HG02885 (cell line): ENCODE data around the gene NFILZ.

Experiments used
- ATAC-seq: cut with Tn5 transposase; IDR thresholded peaks from one replicate; pipeline ENCODE4 v1.9.1; 2021; ENCODE audit warnings: mild to moderate bottlenecking; ENCODE audit not compliant: unreplicated experiment, poor library complexity

NFILZ gene, protein sequence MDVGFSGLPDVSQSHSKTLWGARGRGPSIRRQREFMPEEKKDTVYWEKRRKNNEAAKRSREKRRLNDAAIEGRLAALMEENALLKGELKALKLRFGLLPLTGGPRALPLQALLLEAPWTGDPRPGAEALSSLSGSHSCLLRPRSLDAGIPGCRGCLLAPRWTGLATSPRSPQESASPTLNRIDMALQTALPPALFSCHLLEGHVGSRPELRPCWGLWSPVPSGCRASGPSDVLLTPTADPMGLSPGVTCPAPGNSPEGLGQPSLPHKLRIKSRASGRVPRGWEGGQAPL

DNA sequence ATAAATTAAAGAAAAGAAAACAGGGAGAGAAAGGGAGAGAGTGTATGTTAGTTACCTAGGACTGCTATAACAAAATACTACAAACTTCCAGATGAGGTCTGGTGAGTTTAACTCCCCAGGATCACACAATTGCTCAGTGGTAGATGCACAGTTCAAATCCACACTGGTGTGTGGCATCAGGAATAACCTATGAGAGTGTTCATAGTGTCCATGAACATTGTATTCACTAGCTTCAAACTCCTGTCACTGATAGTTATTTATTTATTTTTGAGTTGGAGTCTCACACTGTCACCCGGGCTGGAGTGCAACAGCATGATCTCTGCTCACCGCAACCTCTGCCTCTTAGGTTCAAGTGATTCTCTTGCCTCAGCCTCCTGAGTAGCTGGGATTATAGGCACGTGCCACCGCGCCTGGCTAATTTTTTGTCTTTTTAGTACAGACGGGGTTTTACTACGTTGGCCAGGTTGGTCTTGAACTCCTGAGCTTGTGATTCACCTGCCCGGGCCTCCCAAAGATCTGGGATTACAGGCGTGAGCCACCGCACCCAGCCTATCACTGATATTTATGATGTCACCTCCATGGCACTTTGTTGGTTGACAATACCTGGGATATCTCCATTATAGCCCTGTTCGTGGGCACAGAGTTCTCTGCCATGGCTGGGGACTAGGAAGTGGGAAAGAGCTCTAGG is at the start of gene NFILZ:
Gene NFILZ (plus strand): TSS at position 638 of the 688 bp plus-strand sequence. CDS start 46,133 bp downstream, outside the sequence.
- ATAC-seq: no peak

DNA sequence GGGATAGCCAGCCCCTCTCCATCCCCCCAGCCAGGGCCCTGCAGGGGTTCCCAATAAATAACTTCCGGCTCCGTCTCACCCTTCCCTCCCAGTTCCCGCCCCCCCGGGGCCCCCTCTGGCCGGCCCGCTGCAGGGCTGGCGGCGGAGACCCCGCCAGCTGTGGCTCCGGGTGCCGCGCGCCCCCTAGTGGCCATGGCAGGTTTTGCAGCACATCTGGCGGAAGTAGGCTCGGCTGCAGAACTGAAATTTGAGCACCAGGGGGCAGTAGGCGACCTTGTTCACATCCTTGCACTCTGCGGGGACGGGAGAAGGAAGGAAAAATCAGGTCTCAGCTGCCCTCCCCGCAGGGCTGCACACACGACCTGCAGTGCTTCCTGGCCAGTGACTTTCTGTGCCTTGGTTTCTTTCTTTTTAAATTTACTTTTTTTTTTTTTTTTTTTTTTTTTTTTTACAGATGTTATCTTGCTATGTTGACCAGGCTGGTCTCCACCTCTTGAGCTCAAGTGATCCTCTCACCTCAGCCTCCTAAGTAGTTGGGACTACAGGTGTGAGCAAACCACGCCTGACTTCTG is 49.6 kb upstream of the NFILZ start:
- no peak for ATAC-seq

DNA sequence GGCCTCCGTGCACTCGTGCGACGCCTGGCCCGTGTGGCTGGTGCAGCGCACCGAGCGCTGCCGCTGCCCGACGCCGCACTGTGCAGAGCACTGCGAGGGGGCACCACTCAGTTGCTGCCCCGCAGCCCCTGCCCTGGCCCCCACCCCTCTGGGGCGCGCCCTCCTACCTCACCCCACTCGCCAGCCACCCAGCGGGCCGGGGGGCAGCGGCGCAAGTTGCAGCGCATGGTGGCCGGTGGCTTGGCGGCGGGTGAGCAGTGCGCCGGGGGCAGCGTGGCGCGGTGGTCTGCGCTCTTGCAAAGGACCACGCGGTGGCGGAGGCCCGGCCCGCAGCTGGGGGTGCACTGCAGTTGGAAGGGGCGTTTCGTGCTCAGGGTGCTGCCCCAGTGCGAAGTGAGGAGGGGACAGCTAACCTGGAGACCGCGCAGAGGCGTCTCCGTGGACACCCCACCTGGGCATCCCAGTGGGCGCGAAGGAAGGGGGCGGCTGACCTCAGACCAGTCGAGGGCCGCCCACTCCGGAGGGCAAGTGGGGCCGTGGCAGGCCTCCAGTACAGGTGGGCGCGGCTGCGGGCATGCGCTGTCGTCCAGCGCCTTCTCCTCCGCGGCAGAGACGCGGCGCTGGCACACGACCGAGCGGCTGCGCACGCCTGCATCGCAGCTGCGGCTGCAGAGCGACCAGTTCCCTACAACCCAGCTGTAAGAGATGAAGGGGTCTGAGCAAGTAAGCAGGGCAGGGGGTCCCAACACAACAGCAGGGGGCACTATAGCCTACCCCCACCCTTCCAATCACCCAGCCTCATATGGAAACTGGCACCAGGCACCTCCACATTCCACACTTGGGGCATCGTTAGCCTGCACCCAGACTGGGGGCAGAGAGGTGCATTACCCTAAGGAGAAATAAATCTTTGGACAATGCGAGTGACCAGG is 45.2 kb upstream of the NFILZ start:
- no peak for ATAC-seq

DNA sequence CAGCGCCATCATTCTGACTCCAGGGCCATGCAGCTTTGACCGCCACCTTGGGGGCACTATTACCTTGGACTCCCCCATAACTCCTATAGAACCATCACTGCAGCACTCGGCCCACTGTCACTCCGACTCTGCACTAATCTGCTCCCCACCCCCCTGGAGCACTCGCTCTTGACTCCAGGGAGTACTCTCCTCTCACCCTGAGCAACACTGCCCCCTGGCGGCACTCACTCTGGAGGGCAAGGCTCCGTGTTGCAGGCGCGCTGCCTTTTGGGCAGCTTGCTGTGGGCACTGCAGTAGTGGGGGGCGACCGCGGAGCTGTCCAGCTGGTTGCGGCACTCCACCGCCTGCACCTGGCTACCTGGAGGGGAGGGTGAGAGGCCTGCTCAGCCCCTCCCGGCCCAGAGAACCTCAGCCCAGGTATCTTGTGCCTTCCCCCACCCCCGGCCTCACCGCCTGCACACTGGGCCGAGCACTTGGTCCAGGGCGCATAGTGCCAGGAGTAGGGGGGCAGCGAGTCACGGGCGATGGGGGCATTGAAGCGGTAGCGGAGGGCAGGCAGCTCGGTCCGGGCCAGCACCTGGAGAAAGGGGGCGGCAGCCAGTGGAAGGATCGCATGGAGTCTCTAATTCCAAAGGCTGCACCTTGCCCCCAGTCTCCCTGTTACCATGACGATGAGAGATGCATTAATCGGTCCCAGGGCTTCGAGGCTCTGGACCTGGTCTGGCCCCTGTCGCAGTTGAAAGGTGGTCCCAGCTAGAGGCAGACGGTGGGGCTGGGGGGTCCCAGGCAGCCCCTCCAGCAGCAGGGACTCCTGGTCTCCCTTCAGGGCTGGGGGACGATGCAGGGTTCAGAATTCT is 44.3 kb upstream of the NFILZ start:
- ATAC-seq: no peak

DNA sequence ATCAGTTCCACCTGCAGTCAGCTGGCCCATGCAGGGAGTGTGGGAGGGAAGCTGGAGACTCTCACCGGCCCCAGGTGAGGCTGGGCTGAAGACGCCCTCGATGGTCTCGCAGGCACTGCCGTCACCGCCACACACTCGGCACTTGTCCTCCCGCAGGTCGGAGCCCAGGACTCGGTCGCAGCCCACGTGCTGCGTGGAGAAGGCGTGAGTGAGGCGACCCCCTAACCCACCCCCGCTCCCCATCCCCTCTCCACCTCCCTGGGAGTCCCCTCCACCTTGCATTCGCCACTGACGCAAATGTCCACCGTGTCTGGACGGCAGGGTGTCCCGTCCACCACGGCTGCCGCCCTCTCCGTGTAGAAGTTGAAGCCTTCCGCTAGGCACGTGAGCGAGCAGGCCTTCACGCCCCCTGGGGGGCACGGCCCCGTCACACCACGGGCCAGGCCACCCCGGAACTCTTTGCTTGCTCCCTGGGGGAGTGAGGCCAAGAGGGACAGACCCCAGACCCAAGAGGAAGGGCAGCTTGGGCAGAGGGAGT is 41.2 kb upstream of the NFILZ start:
- no peak for ATAC-seq

DNA sequence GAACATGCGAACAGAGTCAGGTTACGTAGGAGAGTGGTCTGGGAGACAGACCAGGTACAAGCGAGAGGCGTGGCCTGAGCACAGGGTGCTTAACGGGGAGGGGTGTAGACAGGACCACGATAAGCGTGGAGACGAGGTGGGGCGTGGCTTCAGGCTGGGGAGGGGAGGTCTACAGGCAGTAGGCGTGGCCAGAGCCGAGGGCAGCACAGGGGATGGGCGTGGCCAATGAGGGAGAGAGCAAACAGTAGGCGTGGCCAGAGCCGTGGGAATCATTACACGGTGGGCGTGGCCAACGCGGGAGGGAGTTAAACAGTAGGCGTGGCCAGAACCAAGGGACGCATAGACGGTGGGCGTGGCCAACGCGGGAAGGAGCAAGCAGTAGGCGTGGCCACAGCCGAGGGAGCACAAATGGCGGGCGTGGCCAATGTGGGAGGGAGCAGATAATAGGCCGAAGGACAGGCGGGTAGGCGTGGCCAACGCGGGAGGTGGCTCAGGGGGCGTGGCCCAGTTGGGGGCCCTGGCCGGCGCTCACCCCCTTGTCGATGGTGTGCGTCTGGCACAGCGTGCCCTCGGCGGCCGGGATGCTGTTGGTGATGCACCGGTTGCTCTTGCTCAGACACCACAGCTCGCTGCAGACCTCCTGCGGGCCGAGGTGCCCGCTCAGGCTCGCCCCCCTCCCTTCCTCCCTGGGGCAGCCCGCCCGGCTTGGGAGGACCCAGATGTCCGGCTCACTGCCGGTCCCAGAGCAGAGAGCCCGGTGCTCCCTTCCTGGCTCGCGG is 38.0 kb upstream of the NFILZ start:
- no peak for ATAC-seq

DNA sequence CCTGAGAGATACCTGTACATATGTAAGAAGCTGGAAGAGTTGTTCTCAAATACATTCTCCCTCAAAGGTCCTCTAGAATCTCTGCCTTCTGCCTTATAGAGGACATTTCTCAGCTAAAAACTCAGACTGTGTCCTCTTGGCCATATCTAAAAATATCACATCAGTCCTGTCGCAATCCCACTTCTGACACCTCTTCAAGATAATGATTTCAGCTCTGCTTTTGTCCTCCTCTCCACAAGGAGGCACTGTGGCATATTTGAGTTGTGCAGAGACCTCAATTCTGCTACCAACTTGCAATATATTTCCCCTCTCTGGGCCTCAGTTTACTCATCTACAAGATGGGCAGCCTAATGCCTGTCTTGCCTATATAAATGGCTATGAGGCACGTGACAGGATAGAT is 36.5 kb upstream of the NFILZ start:
- ATAC-seq: no peak

DNA sequence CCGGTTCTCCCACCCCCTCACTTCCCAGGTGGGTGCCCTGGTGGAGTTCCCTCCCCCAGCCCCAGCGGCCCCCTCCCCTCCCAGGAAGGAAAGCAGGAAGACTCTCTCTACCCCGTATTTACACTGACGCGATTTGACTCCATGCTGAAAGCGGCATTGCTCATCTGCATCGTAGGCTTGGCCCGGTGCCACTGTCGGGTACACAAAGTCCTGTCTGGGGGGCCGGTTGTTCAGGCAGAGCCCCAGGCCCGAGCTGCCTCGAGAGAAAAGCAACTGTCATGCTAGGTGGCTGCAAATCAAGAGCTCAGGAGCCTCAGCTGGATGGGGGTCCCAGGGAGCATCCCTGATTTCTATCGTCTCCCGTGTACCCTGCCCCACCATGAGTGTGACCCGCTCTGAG is 34.8 kb upstream of the NFILZ start:
- ATAC-seq: no peak

DNA sequence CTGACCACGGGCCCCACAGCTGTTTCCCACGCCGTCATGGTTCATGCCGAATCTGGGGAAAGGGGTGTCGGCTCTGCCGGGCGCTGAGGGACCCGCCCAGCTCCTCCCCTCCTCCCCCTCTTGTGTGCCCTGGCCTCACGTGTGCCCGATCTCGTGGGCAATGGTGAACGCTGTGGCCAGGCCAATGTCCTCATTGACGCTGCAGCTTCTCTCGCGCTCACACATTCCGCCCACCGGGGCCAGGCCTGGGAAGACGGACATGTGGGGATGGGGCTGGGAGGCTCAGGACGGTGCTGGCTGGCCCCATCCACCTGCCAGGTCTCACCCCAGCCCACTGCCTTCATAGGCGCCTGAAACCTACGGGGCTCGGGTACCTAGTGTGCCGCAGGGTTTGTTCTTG is 34.3 kb upstream of the NFILZ start:
- no peak for ATAC-seq

DNA sequence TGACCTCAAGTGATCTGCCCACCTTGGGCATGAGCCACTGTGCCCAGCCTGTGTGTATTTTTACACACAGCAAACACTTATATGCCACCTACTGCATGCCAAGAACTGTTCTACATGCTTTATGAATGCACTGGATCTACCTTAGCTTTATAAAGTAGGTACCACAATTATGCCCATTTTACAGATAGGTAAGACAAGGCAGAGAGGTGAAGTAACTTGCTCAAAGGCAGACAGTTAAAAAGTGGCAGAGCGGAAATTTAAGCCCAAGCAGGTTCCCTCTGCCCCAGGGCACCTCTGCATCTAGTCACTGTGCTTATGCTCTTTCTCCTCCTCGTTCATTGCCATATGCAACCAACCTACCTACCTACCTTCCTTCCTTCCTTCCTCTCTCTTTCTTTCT is 30.4 kb upstream of the NFILZ start:
- ATAC-seq: no peak

DNA sequence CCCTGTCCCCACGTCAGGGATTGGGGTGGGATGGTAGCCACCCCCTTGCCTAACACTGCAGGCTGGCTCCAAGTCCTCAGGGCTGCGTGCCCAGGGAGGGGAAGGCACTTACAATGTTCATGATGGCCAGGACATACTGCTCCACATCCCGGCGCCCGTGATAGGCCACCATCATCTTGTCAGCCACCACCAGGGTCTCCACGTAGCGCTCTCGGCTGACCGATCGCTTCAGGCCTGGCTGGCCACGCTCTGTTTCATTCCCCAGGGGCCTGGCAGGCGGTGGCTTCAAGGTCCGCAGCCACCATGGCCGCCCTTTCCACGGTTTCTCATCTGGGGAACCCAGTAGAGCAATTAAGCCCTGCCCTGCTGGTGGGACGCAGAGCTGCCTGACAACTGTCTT is 29.6 kb upstream of the NFILZ start:
- no peak for ATAC-seq

DNA sequence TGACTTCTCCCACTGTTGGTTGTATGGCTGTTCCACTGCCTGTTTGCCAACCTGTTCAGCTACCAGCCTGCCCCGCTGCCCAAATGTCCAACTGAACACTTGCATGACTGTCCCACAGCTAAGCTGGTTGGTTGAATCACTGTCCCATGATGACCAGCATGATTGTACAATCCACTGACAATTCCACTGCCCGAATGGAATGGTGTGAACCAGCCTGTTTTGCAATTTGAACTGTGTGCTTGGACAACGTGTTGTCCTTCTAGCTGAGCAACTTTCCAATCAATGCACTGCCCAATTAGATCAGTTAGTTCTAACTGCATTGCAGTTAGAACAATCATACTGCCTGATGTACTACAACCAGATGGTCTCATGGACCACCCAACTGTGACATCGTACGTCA is 28.6 kb upstream of the NFILZ start:
- no peak for ATAC-seq

DNA sequence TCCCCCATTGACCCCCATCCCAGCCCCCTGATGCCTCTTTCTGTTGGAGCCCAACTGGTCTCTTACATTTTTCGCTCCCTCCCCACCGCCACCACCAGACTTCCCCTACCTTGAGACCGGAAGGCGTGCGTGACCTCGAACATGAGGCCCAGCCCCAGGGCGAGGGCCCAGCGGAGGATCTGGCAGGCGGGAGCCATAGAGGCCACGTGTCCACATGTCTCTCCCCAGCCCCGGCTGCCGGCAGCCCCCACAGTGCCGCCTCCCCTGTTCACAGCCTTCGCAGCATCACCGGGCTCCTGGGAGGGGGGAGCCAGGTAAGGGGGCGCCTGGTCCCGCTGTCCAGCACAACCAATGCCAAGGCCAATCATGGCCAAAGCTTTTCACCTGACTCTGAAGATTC is 24.9 kb upstream of the NFILZ start:
- no peak for ATAC-seq

DNA sequence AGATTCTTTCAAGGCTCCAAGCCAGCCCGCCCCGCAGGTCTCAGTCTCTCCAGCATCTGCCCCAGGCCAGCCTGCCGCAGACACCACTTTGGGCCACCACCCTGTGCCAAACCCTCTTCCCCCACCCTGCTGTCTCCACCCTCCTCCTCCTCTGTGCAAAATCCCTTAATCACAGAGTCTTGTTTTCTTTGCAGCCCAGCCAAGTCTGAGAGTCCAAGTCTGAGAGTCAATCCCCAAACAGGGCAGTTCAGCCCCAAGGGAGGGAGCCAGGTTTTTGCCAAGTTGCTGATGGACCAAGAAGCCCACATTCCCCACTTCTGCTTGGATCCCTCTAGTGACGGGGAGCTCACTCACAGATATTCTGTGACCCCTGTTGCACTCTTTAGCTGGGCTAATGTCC is 23.0 kb upstream of the NFILZ start:
- no peak for ATAC-seq

DNA sequence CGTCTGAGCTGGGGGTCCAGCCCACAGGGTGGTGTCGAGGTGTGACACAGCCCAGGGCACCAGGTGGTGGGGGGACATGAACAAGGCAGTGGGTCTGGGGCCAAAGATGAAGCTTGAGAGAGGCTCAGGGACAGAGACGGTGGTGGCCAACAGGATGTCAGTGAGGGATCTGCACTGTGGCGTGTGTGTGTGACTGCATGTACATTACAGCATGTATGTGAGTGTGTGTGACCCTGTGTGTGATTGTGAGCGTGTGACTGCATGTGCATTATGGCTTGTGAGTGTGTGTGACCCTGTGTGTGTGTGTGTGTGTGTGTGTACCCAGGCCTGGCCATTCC is 21.5 kb upstream of the NFILZ start:
- ATAC-seq: no peak

DNA sequence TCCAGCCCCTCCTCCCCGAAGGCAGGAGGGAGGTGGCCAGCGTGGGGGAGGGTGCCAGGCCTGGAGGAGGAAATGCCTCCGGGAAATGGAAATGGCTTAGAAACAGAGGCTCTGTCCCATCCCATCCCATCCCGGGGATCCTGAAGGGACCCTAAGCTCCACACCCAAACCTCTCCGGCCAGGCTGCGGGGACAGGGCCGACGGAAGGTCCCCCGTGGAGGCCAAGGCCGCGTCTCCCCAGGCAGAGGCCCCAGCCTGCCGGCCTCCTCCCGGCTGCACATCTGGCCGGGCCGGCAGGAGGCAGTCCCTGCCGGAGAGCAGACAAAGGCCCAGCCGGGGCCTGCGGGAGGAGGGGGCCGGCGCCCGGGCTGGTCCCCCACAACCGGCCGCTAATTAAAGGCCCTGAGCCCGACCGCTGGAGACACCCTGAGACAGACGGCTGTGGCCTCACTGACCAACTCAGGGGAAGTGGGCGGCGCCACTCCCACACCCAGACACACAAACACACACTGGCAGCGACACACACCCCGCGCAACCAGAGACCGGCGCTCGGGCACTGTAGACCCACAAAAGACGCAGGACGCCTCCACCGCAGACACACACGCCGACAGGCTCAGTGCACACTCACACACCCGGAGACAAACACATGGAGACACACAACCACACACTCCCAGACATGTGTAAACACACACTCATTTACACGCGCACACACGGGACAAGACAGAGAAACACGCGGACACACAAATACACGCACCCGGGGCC is 21.0 kb upstream of the NFILZ start:
- no peak for ATAC-seq

DNA sequence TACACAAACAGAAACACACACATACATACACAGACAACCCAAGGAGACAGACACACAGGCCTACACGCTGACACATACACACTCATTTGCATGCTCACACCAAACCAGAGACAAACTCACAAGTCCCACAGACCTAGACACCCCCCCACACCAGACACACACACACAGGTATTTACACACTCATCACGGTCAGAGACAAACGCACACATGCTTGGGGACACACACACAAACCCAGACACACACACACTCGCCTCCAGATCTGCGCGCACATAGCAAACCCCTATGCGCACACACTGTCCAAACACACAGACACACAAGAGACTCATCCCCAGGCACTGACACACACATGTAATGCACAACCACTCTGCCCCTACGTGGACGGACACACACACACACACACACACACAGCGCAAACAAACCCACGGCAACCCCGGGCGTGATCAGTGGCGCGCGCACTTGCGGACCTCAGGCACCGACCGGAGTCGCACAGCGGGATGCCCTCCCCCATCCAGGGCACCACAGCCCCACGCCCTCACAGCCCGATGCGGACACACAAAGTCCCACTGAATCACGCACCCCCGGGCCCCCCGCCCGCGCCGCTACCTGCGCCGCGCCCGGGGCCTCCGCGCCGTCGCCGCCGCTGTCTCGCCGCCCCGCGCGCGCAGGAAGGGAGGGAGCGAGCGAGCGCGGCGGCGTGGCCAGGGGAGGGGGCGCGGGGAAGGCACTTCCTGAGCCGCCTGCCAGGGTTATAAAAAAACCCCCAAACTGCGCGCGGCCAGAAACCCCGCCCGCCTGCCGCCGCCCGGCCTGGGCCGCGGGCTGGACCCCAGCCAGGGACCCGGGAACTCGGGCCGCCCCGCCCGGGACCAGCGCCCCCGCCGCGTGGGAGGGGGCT is 20.1 kb upstream of the NFILZ start, which contains the start of gene ADAMTS10:
Gene ADAMTS10 (minus strand): TSS at position 675 of the 895 bp plus-strand sequence. CDS start 5,005 bp downstream, outside the sequence.
- no peak for ATAC-seq
